Renal pelvis (tissue), 4 donors: Measurements from ENCODE around the gene CTCFL. TPM values are rescaled to one million over a fixed set of nuclear protein-coding genes. Genes with fewer than 3 reads are reported as not detected.
"Not testable (repeated sequence)": the region's sequence is repeated elsewhere in the genome, so short reads cannot be mapped to it uniquely, and the experiment has no call there.

ENCODE experiments used
- DNase-seq: peaks from one replicate; pipeline ENCODE4 v3.0.0-alpha.2; 2013
- polyA plus RNA-seq, 3 donors: library from polyadenylated mRNA; unstranded; fragments of 120-200 nt; gene quantifications; one replicate each; pipeline ENCODE4 v1.2.1, GENCODE V29; 2013; ENCODE audit not compliant: insufficient read length in 3 of 3

The CTCFL gene
- polyA plus RNA-seq, 3 donors, result 1.2 to 2.5 (median 2.2) TPM

DNA sequence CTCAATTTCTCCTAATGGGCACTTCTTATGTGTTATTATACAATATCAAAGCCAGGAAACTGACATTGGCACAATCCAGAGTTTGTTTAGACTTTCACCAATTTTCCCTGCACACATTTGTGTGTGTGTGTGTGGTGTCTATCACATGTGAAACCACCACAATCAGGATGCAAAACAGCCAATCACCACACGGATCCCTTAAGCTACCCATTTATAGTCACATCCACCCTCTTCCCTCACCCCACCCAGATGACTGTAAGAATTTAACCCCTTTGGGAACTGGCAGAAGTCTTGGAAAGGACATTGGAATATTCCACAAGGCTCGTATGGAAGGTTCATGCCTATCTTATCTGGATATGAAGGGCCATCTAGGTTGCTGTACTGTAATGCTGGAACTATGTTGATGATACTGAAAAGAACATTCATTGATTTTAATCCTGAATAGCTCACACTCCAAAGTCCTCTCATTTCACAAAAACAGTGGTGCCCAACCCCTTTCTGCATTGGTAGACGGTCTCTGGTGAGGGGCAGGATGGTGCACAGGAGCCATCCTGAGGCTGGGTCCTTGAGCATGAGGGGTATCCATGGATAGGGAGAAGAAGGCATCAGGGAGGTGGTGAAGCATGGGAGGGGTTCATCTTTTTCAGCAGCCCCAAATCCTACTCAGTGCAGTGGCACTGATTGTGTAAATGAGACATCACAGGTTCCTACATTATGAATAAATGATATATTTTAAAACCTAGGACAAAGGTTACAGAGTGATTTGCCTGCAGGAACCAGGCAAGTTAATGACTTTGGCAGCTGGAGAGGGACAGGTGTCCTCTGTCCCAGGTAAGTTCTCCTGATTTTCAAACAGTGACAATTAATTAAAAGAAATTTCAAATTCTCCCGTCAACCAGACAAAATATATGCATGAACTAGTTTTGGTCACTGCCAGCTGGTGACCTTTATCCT lies 12.1 kb upstream of the CTCFL start:
- DNase-seq, result no peak

DNA sequence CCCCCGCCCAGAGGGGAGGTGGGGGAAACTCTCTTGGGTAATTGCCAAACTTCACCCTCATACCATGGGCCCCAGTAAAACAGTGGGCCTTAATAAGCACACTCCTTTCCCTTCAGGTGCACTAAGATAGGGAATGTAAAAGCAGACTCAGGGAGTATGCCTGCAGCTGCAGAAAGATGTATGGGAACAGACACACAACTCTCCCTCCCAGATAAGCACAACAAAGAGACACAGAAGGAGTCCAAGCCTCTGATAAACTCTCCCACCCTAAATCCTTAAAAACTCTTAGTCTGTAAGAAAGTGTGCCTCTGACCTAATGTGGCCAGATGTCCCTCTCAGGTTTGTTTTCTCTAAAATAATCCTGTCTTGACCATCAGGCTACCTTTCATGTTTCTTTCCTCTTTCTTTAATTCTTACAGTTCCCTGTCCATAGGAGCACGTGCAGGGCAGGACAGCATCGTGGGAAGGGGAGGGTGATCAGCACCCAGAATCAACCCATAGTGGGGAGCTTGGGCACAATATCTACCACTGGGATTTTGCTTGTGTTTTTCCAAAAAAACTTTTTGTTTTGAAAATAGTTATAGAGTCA lies 11.3 kb upstream of the CTCFL start:
- no peak for DNase-seq

DNA sequence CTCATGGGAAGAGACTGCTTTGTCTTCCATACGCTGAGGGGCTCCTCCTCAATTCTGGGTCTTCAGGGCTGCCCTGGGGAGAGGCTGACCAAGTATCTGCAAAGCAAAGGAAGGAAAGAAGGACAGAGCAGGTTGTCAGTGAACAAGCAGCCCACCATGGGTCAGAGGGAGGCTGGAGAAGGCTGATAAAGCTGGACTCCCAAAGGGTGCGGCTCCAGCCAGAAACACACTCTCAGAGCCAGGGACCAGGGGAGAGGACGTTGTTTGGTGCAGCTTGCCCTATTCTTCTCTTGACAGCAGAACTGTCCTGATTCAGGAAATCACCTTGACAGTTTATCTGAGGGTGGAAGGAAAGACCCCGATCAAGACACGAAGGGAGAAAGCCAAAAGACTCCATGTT lies 10.4 kb upstream of the CTCFL start:
- DNase-seq, result no peak

DNA sequence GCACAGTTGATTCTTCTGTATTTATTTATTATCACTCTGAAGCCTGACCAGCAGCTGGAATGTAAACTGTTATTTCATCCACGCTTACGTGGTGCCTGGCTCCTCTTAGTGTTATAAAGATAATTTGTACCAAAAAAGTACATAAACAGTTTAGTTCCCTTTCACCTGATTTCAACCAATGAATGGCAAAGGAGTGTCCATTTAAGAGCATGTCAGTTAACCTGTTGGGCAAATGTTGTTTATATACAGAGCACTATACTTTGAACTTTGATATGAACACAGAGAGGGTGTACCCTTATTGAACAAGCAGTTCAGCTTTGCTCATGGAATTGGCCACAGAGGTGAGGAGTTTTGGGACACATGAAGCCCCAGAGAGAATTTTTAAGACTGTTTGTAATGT lies 7.2 kb upstream of the CTCFL start:
- DNase-seq, result no peak

DNA sequence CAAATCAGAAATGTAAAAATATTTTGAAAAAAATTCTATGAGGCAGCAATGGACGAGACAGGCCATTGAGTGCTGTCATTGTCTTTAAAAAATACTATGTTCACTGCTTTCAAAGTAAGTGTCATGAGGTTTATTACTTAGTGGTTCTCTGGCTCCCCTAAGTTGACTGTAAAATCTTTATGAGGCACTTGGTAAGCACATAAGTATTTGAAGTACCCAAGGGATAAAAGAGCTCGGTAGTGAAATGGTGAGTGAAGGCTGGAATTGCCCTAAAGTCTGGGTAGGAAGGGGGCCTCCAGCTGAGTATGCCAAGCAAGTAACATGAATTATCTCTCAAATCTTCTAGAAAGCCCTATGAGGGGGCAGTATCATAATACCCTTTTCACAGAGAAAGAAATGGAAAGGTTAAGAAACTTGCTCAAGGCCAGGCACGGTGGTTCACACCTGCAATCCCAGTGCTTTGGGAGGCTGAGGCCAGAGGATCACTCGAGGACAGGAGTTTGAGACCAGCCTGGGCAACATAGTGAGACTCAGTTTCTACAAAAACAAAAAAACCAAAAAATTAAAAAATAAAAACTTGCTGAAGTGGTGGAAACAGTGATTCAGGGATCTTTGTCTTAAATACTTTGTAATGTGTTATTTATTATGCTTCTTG lies 5.5 kb upstream of the CTCFL start:
- no peak for DNase-seq

DNA sequence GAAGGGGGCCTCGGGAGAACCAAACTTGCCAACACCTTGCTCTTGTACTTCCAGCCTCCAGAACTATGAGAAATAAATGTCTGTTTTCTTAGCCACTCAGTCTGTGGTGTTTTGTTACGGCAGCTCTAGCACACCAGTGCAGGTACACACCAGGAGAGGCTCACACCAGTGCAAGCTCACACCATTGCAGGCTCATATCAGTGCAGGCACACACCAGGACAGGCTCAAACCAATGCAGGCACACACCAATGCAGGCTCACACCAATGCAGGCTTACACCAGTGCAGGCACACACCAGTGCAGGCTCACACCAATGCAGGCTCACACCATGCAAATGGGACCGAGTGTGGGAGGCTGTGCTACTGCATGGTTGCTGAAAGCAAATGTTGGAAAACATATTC lies 4.9 kb upstream of the CTCFL start:
- no peak for DNase-seq

DNA sequence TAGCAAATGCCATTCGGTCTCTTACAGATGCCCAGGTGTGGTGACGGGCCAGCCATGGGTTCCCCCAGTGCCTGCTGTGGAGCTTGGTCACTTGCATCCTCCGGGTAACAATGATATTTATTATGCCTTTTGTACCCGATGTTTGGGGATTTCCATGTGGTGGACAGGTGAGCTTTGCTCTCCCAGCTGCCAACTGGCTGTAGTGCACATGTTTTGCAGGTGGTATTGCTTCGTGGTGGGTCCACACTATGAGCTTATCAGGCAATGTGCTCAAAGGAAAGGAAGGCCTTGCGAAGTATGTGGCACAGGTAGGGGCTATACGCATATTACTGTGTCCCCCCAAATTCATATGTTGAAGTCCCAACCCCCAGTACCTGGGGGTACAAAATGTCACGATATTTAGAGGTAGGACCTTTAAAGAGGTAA lies 4.2 kb upstream of the CTCFL start:
- DNase-seq, result no peak

DNA sequence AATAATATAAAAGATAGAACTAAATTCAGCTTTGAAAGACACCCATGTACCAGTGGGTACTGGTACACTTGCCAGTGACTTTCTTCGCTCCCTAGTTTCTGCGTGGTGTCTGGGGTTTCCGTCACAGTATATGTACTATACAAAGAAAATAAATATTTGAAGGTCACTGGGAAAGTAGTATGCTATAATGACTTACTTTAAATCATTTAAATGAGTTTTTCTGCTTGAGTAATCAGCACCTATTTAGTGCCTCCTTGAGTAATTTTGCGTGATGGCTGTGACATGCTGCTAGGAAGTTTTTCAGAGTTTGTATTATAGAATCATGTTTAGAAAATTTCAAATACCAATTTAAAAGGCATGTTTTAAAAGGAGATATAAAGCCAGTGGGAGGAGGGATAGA lies 3.2 kb upstream of the CTCFL start:
- peak; percentile 33 for DNase-seq

DNA sequence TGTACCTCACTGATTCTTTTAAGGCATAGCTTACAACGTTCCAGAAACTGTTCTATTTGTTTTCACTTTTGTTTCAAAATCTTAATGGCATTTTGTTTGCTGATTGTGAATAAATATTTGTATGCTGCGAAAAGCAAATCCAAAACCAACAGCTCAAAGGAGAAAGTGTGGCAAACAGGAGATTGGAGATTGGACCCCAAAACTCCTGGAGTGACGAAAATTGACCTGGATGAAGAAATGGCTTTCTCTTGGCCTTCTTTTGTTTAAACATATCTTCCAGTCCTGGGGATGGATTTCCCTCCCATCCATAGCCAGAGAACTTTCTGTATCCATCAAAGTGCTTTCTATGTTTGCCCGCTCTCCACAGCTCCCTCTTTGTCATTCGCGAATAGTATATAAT lies 2.8 kb upstream of the CTCFL start:
- no peak for DNase-seq

DNA sequence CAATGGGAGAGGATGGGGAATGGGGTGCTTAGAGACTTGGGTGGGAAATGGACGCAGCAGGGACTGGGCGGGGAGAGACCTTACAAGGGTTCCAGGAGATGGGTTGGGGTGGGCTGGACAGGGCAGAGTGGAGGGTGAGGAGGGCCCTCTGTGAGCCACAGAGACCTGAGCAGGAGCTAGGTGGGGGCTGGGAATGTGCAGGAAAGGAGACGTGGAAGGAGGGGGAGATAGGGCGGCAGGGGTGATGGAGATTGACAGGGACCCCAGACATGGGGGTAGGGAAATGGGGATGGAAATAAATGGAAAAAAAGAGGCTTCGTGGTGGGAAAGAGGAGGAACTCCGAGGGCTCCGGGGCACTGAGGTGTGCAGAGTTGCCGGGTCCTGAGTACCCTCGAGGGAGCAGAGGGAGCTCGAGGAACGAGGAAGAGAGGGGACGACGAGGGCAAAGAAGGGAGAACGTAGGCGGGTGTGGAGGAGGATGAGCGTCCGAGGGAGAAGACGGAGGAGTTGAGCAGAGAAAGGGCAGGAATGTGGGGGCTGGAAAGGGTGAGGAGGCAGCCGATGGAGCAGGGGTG lies 2.0 kb upstream of the CTCFL start:
- no peak for DNase-seq

DNA sequence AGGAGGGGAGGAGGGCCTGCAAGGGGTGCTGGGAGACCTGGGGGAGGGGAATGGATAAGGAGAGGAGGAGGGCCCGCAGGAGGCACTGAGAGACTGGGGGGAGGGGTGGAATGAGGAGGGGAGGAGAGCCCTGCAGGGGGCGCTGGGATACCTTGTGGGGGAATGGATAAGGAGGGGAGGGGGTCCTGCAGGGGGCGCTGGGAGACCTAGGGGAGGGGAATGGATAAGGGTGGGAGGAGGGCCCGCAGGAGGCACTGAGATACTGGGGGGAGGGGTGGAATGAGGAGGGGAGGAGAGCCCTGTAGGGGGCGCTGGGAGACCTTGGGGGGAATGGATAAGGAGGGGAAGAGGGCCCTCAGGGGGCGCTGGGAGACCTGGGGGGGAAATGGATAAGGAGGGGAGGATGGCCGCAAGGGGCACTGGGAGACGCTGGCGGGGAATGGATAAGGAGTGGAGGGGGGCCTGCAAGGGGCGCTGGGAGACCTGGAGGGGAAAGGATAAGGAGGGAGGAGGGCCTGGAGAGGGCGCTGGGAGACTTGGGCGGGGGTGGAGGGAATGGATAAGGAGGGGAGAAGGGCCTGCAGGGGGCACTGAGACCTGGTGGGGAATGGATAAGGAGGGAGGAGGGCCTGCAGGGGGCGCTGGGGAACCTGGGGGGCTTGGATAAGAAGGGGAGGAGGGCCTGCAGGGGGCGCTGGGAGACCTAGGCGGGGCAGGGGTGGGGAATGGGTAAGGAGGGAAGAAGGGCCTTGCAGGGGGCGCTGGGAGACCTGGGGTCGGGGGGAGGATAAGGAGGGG lies 1.3 kb upstream of the CTCFL start:
- DNase-seq, result no peak

DNA sequence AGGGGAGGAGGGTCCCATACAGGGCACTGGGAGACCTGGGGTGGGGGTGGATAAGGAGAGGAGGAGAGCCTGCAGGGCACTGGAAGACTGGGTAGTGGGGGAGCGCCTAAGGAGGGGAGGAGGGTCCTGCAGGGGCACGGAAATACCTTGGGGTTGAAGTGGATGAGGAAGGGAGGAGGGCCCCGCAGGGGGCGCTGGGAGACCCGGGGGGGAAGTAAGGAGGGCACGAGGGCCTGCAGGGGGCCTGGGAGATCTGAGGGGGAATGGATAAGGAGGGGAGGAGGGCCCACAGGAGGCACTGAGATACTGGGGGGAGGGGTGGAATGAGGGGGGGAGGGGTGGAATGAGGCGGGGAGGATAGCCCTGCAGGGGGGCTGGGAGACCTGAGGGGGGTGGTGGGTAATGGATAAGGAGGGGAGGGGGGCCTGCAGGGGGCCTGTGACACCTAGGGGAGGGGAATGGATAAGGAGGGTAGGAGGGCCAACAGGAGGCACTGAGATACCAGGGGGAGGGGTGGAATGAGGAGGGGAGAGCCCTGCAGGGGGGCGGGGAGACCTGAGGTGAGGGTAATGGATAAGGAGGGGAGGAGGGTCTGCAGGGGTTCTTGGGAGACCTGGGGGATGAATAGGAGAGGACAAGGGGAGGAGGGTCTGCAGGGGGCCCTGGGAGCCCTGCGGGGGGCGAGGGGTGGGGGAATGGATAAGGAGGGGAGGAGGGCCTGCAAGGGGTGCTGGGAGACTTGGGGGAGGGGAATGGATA lies 567 bp upstream of the CTCFL start:
- no peak for DNase-seq

DNA sequence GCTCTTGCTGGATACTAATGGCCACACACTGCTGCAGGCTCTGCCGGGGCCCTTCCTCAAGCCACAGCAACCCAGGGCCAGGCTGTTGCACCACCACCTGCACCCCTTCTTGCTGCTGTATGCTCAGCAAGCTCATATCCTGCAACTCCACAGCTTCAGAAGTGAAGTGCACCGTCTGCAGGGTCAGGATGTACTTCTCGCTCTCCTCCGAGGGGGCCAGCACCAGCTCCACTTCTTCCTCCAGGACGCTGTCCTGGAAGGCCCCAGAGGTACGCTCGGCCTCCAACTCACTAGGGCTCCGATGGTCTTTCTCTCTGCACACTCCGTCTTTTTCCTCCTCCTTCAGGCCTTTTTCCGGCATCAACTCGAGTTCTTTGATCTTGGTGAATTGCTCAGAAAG lies 1.2 kb downstream of the CTCFL start:
- DNase-seq, result no peak

DNA sequence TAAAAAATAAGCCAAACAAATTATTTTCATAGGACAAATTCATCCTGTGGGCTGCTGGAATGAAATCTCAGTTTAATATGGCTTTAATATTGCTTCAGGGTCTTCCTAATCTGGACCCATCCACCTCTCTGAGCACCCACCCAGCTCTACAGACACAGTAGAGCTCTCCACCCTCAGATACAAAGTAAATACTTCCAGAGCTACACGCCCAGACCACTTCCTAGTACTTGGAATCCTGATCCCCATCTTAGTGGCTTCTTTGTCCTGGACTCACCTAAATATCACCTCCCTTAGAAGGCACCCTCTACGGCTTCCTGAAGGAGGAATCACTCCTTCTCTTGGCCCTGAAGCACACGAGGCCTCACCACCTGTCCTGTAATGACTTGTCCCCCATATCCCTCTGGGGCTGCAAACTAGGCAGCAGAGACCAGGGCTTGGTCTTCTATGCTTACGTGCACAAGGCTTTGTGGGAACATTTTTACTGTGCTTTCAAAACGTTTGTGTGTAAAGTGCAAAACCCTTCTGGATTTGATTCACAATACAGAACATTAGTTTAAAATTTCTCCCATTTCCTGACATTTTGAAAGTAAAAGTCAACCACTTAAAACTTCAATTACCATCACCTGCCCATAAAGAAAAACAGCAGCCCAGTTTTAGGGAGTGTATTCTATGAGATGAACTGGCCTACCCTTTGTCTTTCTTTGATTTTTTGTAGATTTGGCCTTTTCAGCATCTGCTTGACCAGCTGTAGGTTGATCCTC lies 2.4 kb downstream of the CTCFL start:
- no peak for DNase-seq

DNA sequence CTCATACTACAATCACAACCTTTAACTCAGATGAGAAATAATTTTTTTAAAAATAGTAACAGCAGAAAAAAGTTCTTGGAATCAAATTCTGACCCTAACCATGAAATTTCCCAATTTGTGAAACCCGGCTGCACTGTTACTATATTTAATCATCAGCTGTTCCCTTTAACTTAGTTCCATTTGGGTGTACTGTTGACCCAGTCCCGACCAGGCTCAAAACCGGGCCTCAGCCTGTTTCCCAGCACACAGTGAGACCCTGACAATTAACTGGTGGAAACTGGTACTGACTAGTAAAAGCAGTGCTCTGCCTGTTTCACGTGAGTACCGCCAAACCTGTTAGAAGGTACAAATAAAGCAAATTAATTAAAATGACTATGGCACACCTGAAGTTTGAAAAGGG lies 7.0 kb downstream of the CTCFL start:
- DNase-seq, result no peak

DNA sequence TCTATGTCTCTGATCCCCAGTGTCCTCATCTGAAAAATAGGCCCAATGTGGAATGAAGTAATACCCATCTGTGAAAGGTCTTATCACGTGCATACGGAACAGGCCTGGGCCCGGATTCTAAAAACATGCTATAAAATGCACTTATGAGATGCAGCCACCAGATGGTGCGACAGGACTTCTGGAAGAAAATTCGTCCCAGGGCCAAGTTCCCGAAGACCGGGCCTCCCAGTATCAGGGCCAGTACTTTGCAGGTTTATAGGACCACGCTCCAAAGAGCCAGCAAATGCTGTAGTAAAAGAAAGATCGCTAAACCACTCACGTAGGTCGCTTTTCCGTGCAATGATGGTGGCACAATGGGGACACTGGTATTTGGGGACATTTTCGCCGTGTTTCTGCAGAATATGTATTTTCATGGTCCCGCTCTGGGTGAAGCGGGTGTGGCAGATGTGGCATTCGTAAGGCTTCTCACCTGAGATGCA lies 10.6 kb downstream of the CTCFL start:
- DNase-seq, result peak; percentile 61

DNA sequence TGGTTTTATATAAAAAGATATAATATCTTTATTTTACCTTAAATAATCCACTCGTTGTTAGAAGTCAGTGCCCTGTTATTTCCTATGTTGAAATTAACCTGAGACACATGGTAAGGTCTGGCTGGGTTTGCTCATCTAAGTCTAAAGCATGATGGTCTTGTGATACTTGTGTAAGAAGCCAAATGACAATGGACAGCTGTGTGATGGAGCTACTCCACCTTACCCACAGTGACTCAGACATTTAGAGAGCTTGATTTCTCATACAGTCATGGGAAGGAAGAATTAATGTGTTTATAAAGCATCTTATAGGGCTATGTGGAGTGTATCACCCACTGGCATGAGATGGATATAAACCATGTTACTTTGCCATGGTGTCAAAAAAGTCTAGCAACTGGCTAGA lies 11.7 kb downstream of the CTCFL start:
- no peak for DNase-seq

DNA sequence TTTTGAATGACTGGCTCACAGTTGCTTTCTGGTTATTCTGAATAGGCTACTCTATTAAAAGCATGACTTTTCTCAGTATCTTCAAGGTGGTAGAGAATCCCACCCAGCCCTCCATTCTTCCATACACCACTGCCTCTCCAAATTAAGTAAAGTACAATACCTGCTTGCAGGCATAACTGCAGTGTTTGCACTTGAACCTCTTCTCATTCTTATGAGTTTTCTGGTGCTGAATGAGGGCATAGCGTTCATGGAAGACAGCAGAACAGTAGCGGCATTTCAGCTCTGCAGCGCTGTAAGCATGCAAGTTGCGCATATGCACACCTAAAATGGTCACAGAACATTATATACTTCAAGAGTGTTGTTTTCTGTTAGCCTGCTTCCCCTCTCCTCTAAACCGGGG lies 12.5 kb downstream of the CTCFL start:
- DNase-seq, result no peak

DNA sequence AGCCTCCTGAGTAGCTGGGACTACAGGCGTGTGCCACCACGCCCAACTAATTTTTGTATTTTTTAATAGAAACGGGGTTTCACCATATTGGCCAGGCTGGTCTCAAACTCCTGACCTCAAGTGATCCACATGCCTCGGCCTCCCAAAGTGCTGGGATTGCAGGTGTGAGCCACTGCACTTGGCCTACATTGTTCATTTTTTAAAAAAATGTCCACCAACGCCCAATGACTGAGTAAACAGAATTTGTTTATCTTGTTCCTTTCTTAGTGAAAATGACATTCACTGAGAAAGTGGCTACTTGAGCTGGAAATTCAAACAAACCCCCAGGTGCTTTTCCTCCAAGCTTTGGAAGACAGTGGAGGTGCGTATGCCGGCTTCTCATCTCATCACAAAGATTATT lies 13.2 kb downstream of the CTCFL start:
- not testable (repeated sequence) for DNase-seq

DNA sequence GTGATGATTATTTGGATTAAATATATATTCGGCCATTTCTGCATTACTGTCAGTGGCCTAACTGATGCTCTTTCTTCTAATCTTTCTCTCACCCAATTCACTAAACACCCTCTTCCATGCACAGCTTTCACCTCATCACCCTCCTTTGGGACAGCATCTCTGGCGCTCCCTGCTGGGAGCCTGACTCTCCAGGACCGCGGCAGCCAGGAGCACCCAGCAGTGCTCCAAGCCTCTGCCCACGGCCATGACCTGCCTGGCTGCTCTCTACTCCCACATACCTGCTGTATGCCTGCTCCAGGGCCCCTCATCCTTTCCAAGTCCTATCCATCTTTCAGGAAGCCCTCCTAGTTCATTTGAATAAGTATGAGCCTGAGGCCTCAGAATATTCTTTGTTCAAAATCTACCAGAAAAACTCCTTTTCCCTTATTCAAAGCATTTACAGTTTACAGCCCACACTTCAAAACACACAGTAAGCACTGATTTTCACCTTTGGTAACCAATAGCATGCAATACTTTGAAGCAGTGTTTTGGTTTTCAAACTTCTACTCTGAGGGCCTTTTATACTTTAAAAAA lies 15.2 kb downstream of the CTCFL start:
- DNase-seq, result no peak
